GM12873 (cell line): ENCODE data around the gene CILP2.

Experiments
- TF ChIP-seq, protein P1 (sequence below): IDR thresholded peaks from 2 replicates; pipeline ENCODE4 v1.5.1; 2012; ENCODE audit warnings: low read depth, mild to moderate bottlenecking, moderate library complexity, low read length, control low read depth; ENCODE audit not compliant: insufficient read depth; ENCODE audit errors: missing control alignments

The CILP2 gene

DNA sequence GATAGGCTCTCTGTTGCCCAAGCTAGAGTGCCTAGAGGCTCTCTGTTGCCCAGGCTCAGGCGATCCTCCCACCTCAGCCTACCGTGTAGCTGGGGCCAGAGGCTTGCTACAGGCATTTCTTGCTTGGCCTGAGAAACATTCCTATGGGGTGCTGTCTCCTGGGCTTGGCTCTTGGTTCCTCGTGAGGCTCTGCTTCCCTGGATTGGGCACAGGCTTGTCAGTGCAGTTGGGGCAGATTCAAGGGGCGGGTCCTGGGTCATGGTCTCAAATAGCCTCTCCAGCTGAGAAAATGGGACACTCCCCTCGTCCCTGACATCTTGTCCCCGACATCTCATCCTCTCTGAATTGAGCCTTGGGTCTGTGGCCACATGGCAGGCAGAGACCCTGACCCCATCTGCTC is 27.6 kb upstream of the CILP2 start:
- TF ChIP-seq, protein P1, sequence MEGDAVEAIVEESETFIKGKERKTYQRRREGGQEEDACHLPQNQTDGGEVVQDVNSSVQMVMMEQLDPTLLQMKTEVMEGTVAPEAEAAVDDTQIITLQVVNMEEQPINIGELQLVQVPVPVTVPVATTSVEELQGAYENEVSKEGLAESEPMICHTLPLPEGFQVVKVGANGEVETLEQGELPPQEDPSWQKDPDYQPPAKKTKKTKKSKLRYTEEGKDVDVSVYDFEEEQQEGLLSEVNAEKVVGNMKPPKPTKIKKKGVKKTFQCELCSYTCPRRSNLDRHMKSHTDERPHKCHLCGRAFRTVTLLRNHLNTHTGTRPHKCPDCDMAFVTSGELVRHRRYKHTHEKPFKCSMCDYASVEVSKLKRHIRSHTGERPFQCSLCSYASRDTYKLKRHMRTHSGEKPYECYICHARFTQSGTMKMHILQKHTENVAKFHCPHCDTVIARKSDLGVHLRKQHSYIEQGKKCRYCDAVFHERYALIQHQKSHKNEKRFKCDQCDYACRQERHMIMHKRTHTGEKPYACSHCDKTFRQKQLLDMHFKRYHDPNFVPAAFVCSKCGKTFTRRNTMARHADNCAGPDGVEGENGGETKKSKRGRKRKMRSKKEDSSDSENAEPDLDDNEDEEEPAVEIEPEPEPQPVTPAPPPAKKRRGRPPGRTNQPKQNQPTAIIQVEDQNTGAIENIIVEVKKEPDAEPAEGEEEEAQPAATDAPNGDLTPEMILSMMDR: no peak

- TF ChIP-seq, protein P1: no peak
Measured at GRCh38 chr19:19513682-19514081, 24.4 kb upstream of the CILP2 start.

- TF ChIP-seq, protein P1: no peak
Measured at GRCh38 chr19:19514215-19514657, 23.8 kb upstream of the CILP2 start.

DNA sequence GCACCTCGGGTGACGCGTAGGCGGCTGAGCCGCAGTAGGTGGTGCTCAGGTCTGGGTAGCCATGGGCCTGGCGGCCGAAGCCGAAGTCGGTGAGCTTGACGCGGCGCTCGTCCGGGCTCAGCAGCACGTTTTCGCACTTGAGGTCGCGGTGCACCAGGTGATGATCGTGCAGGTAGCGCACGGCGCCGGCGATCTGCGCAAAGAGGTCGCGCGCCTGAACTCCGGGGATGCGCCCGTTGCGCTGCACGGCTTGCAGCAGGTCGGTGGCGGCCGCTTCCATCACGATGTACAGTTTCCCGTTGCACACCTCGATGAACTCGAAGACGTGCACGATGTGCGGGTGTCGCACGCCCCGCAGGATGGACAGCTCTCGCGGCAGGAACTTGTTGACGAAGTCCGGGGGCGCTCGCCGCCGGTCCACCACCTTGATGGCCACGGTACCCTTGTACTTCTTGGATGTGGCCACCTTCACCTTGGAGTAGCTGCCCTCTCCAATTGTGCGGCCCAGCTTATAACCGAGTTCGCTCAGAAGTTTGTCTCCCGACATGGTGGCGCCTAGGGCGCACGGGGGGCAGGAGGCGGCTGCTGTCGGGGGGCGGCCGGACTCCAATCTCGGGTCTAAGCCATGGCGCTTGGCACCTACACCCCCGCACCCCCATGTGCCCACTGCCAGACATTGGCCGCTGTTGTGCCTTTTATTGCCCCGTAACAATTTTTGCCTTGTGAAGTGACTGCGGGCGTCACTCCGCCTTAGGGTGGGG is 23.0 kb upstream of the CILP2 start, which contains the start of gene TSSK6:
TSSK6 (minus strand) TSS at position 668 of the 761 bp plus-strand sequence; CDS start at position 547, 121 bp downstream.
- TF ChIP-seq, protein P1: no peak

GRCh38 chr19:19515642-19516519 is 22.2 kb upstream of the CILP2 start, which contains the start of gene NDUFA13:
Gene NDUFA13, plus strand, starts transcription at chr19:19516225. Its CDS starts 14 bp downstream, at chr19:19516239.
- TF ChIP-seq, protein P1: no peak

DNA sequence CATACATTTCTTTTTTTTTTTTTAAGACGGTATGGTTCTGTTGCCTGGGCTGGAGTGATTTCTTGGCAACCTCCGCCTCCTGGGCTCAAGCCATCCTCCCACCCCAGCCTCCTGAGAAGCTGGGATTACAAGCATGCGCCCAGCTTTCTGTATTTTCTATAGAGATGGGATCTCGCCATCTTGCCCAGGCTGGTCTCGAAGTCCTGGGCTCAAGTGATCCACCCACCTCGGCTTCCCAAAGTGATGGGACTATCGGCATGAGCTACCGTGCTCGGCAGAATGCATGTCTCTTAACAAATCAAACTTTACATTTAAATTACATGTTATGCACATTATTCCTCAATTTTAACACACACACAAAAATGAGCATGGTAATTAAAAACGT is 20.8 kb upstream of the CILP2 start:
- TF ChIP-seq, protein P1: no peak

DNA sequence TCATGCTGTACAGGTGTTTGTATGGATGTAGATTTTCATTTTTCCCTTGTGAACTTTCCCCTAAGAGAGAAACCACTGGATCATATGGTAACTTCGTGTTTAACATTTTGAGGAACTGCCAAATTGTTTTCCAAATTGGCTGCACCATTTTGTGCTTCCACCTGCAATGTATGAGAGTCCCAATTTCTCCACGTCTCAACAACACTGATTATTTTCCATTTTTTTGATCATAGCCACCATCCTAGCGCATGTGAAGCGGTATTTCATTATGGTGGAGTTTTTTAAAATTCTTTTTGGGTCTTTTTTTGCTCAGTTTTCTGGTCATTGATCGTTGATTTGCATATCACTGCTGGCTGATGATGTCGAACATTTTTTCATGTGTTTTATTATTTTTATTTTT is 17.1 kb upstream of the CILP2 start:
- TF ChIP-seq, protein P1: no peak
